Mucosa of stomach (tissue), 1 donor: Measurements from ENCODE around the gene C1orf232.
A peak's percentile ranks its signal among the peaks of the same experiment; 100 is the strongest.

Experiments
- H3K27me3 ChIP-seq: one replicate; pipeline ENCODE4 v1.7.0; 2013; ENCODE audit warnings: mild to moderate bottlenecking, low read length; ENCODE audit not compliant: control insufficient read depth, insufficient read depth
- H3K36me3 ChIP-seq: one replicate; pipeline ENCODE4 v1.7.0; 2013; ENCODE audit warnings: low read length; ENCODE audit not compliant: control insufficient read depth, insufficient read depth
- H3K4me1 ChIP-seq: one replicate; pipeline ENCODE4 v1.7.0; 2013; ENCODE audit warnings: mild to moderate bottlenecking, low read length; ENCODE audit not compliant: control insufficient read depth, insufficient read depth
- H3K4me3 ChIP-seq: one replicate; pipeline ENCODE4 v1.7.0; 2013; ENCODE audit warnings: low read length
- H3K9ac ChIP-seq: one replicate; pipeline ENCODE4 v1.7.0; 2013; ENCODE audit warnings: mild to moderate bottlenecking, low read length, moderate library complexity
- H3K9me3 ChIP-seq: one replicate; pipeline ENCODE4 v1.7.0; 2013; ENCODE audit warnings: mild to moderate bottlenecking, low read length, moderate library complexity; ENCODE audit not compliant: control insufficient read depth
- donor health status: Pancreatic carcinoma.

C1orf232 gene

GRCh38 chr1:26125382-26125781 lies 43.4 kb downstream of the C1orf232 start:
- H3K4me1 ChIP-seq, result peaks cover 49% of the 10 kb centered on the region
- no peak overlapping the region for H3K9ac ChIP-seq
- H3K9me3 ChIP-seq, result no peaks in the 10 kb centered on the region
- H3K4me3 ChIP-seq, result no peak overlapping the region
- no peaks in the 10 kb centered on the region for H3K36me3 ChIP-seq
- H3K27me3 ChIP-seq, result no peaks in the 10 kb centered on the region

GRCh38 chr1:26124418-26125331 lies 44.1 kb downstream of the C1orf232 start:
- Histone ChIP-seq H3K27me3 (no peaks in the 10 kb centered on the region), H3K9me3 (no peaks in the 10 kb centered on the region), H3K4me3 (no peak overlapping the region), H3K9ac (no peak overlapping the region), H3K36me3 (no peaks in the 10 kb centered on the region), H3K4me1 (peaks cover 49% of the 10 kb centered on the region)

DNA sequence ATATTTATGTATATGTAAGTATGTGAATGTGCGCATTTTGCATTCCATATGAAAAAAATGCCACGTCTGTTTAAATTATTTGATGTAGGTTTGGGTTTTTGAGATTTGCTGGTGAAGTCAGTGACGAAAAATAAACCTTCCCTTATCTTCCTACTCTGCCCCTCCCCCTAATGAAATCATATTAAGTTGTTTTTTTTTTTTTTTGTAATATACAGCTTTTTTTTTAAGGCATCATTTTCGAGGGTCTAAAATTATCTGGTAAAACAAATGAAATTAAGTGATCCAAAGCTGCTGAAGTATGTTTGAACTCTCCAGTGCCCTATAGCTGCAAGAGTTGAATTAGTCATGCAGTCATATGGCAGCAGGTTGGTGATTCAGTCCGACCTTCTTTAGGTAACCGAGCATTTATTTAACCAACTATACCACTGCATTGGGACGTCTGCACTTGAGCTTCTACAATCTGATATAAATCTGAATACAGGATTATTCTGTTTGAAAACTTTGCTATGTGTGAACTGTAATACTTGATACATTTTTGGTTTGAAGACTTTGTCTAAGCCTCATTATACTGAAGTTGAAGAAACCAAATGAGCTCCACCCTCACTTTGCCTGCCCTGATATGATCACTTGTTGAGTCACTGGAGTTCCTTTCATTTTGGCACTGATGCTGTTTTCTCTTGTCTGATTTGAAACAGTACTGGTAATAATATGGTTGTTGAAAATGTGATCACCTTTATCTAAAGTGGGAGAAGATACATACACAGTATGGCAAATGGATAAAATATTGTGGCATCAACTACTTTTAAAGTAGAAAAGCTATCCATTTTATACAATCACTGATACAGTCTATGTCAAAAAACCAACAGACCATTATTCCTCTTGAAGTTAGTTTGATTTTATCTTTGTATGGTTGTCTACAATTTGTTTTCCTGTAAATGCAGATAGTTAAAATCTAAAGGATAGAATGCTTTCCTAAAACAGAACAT lies 45.5 kb downstream of the C1orf232 start:
- Histone ChIP-seq H3K9ac (no peak overlapping the region), H3K4me1 (peaks cover 42% of the 10 kb centered on the region), H3K36me3 (no peaks in the 10 kb centered on the region), H3K9me3 (no peaks in the 10 kb centered on the region), H3K27me3 (no peaks in the 10 kb centered on the region), H3K4me3 (no peak overlapping the region)

- no peaks in the 10 kb centered on the region for H3K9me3 ChIP-seq
- no peak overlapping the region for H3K4me3 ChIP-seq
- H3K4me1 ChIP-seq, result peaks cover 40% of the 10 kb centered on the region
- no peaks in the 10 kb centered on the region for H3K27me3 ChIP-seq
- H3K9ac ChIP-seq, result no peak overlapping the region
- H3K36me3 ChIP-seq, result no peaks in the 10 kb centered on the region
Measured at GRCh38 chr1:26121854-26122773, 46.6 kb downstream of the C1orf232 start.

DNA sequence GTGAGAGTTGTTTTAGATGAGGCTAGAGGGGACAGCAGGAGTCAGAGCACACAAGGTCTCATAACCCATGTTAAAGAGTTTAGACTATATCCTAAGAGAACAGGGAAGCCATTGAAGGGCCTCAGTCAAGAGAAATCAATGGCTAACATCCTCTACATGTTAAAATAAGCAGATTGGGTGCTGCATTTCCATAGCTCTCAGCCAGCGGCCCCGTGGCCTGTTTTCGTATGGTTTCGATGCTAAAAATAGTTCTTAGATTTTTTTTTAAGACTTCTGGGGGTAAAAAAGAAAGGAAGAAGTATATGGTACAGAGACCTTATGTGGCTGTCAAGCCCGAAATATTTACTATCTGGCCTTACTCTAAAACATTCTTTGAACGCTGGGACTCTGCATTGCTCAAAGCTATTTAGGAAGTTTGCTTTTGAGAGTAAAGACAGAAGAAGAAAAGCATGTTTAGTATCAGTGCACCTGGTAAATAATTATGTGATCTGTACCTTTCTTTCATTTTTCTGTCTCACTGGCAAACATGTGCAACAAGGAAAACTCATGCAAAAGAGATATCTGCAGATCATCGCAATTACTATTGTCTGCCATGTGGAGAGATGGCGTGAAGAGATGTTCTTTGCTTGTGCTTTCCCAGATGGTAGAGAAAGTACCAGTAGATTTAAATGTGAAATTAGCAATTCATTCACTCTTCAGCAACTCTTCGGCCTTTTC lies 48.7 kb downstream of the C1orf232 start:
- Histone ChIP-seq H3K9me3 (no peaks in the 10 kb centered on the region), H3K4me1 (peaks cover 30% of the 10 kb centered on the region), H3K9ac (no peak overlapping the region), H3K4me3 (no peak overlapping the region), H3K36me3 (no peaks in the 10 kb centered on the region), H3K27me3 (no peaks in the 10 kb centered on the region)

DNA sequence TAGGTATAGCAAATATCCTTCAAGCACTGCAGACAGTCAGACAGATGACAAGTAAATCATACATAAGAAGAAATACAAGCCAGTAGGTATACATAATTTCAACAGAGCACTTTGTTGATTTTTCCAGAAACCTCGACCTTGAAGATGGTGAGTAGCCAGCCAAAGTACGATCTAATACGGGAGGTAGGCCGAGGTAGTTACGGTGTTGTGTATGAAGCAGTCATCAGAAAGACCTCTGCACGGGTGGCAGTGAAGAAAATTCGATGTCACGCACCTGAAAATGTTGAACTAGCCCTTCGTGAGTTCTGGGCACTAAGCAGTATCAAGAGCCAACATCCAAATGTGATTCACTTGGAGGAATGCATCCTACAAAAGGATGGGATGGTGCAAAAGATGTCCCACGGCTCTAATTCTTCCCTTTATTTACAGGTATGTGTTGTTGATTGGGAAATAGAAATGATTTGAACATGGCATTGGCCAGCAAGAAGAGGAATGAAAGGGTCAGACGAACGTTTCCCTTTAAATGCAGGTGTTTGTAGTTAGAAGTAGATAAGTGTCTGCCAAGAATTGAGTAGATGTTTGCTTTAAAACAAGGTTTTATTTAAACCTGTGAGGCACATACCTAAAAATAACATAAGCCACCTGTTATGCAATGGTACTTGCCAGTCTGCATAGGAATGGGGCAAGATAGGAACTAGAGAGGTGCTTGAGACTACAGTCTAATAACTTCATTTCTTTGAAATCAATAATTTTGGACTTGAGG lies 54.4 kb downstream of the C1orf232 start:
- Histone ChIP-seq H3K27me3 (no peaks in the 10 kb centered on the region), H3K9me3 (no peaks in the 10 kb centered on the region), H3K36me3 (no peaks in the 10 kb centered on the region), H3K4me1 (peaks cover 26% of the 10 kb centered on the region), H3K9ac (peak overlapping the region; percentile 19), H3K4me3 (peak overlapping the region; percentile 5)
